CD4-positive, alpha-beta T cell treated with Interleukin-10 for 1 hour (primary cell): Measurements from ENCODE around the gene TJP1.

Source experiments
- DNase-seq: peaks from one replicate; pipeline ENCODE4 v3.0.0-alpha.2; 2020

The TJP1 gene

GRCh38 chr15:29651476-29652233, 170.6 kb downstream of the TJP1 start:
- no peak for DNase-seq
